Measurements from ENCODE around the gene KIAA0040. TPM values are rescaled to one million over a fixed set of nuclear protein-coding genes. Genes with fewer than 3 reads are reported as not detected.
"Not testable (repeated sequence)": the region's sequence is repeated elsewhere in the genome, so short reads cannot be mapped to it uniquely, and the experiment has no call there.

Gene KIAA0040
- total RNA-seq, 1 experiment from 2014 or later, result 5.0 TPM

DNA sequence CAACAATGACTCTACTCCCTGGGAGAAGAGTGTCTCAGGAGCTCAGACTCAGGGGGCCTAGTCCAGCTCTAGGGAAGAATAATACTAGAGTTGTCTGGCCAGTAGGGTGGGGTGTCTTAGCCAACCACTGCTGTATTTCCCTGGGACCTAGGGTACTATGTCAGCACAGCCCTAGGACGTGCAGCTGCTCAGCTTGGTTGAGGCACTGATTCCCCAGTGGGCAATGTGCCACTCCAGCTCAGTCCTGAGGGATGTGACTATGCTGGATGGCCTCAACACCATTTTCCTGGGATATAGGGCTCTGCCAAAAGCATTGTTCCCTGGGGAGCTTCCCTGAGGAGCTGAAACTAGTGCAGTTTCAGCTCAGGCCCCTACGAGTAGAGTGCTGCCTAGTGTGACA lies 77.6 kb downstream of the KIAA0040 start:
- no peak overlapping the region for H3K27ac Mint-ChIP-seq

DNA sequence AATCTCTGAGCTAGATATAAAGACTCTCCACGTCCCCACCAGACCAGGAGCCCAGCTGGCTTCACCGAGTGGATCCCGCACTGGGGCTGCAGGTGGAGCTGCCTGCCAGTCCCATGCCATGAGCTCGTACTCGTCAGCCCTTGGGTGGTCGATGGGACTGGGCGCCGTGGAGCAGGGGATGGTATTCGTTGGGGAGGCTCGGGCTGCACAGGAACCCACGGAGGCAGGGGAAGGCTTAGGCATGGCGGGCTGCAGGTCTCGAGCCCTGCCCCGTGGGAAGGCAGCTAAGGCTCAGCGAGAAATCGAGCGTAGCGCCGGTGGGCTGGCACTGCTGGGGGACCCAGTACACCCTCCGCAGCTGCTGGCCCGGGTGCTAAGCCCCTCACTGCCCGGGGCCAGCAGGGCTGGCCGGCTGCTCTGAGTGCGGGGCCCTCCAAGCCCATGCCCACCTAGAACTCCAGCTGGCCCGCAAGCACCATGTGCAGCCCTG lies 84.2 kb downstream of the KIAA0040 start:
- not testable (repeated sequence) for H3K27me3 Mint-ChIP-seq (ENCODE audit: low read depth); H3K56ac ChIP-seq (ENCODE audit: insufficient read length, low read depth, low read length); H3K23ac ChIP-seq (ENCODE audit: insufficient read length, low read depth, low read length); H3K79me2 ChIP-seq (ENCODE audit: insufficient read depth, low read length); H3K23me2 ChIP-seq (ENCODE audit: insufficient read length, low read depth, low read length, poor library complexity, severe bottlenecking); H2BK5ac ChIP-seq (ENCODE audit: insufficient read length, low read length); H3K18ac ChIP-seq (ENCODE audit: insufficient read length, low read depth, low read length); DNase-seq; H4K5ac ChIP-seq (ENCODE audit: insufficient read length, low read depth, low read length); H2BK20ac ChIP-seq (ENCODE audit: low read depth, low read length, poor library complexity, severe bottlenecking); H3K27ac ChIP-seq (ENCODE audit: insufficient read length, low read depth, low read length); H3K27me3 ChIP-seq (ENCODE audit: insufficient read depth, low read length); H3K4me3 Mint-ChIP-seq; H2AK5ac ChIP-seq (ENCODE audit: insufficient read length, low read length); H2BK15ac ChIP-seq (ENCODE audit: low read depth, low read length); H3K9ac ChIP-seq (ENCODE audit: extremely low read depth, insufficient read length, low read length); H3K27ac Mint-ChIP-seq; H2BK120ac ChIP-seq (ENCODE audit: low read depth, low read length, poor library complexity, severe bottlenecking); H4K91ac ChIP-seq (ENCODE audit: insufficient read length, low read depth, low read length); H3K14ac ChIP-seq (ENCODE audit: insufficient read depth, low read length); H3K36me3 Mint-ChIP-seq (ENCODE audit: insufficient read depth in 1 of 3, low read depth in 3 of 3); H3K4me2 ChIP-seq (ENCODE audit: insufficient read depth, insufficient read length, low read length); H2BK12ac ChIP-seq (ENCODE audit: insufficient read length, low read depth, low read length); H3K4me1 ChIP-seq (ENCODE audit: insufficient read depth, low read length); H2AFZ ChIP-seq (ENCODE audit: low read length); H4K20me1 ChIP-seq (ENCODE audit: control insufficient read depth, insufficient read depth, insufficient read length); H3T11ph ChIP-seq (ENCODE audit: low read length); H3K9me3 ChIP-seq (ENCODE audit: control insufficient read depth, low read depth, low read length); H4K8ac ChIP-seq (replicated peaks; ENCODE audit: insufficient read length, low read depth, low read length); H3K4me1 Mint-ChIP-seq; H3K4ac ChIP-seq (ENCODE audit: low read depth, low read length); H3K79me1 ChIP-seq (ENCODE audit: insufficient read depth, low read depth, low read length, poor library complexity, severe bottlenecking)
- WGBS (ENCODE audit: extremely low coverage, insufficient read length, low lambda C conversion rate), result no CpG with 5 or more reads among the region's 25 CpGs
- peaks cover 11 to 17% of the 10 kb centered on the region in 2 experiments; a peak in 4 of 5 replicates for H3K9me3 Mint-ChIP-seq

More for the DNA sequence above, 77.6 kb downstream of the KIAA0040 start:
- no peaks in the 10 kb centered on the region for H3K27me3 Mint-ChIP-seq (ENCODE audit: low read depth)
- Histone ChIP-seq H3K23me2 (ENCODE audit: insufficient read length, low read depth, low read length, poor library complexity, severe bottlenecking) (no peaks in the 10 kb centered on the region), H3K27me3 (ENCODE audit: insufficient read depth, low read length) (no peaks in the 10 kb centered on the region), H2BK120ac (ENCODE audit: low read depth, low read length, poor library complexity, severe bottlenecking) (no peak overlapping the region), H3K4ac (ENCODE audit: low read depth, low read length) (no peak overlapping the region), H2AFZ (ENCODE audit: low read length) (no peak overlapping the region), H3K4me1 (ENCODE audit: insufficient read depth, low read length) (no peaks in the 10 kb centered on the region), H3K27ac (ENCODE audit: insufficient read length, low read depth, low read length) (no peak overlapping the region), H3K4me2 (ENCODE audit: insufficient read depth, insufficient read length, low read length) (no peak overlapping the region), H3K79me1 (ENCODE audit: insufficient read depth, low read depth, low read length, poor library complexity, severe bottlenecking) (no peaks in the 10 kb centered on the region), H4K20me1 (ENCODE audit: control insufficient read depth, insufficient read depth, insufficient read length) (no peaks in the 10 kb centered on the region), H3K14ac (ENCODE audit: insufficient read depth, low read length) (no peak overlapping the region), H2BK5ac (ENCODE audit: insufficient read length, low read length) (no peak overlapping the region), H3K56ac (ENCODE audit: insufficient read length, low read depth, low read length) (no peak overlapping the region), H4K5ac (ENCODE audit: insufficient read length, low read depth, low read length) (no peak overlapping the region), H3T11ph (ENCODE audit: low read length) (no peak overlapping the region), H3K9me3 (ENCODE audit: control insufficient read depth, low read depth, low read length) (no peaks in the 10 kb centered on the region), H3K23ac (ENCODE audit: insufficient read length, low read depth, low read length) (no peak overlapping the region), H4K8ac (replicated peaks; ENCODE audit: insufficient read length, low read depth, low read length) (no peak overlapping the region), H2BK20ac (ENCODE audit: low read depth, low read length, poor library complexity, severe bottlenecking) (no peak overlapping the region), H2AK5ac (ENCODE audit: insufficient read length, low read length) (no peak overlapping the region), H3K18ac (ENCODE audit: insufficient read length, low read depth, low read length) (no peak overlapping the region), H2BK15ac (ENCODE audit: low read depth, low read length) (no peak overlapping the region), H4K91ac (ENCODE audit: insufficient read length, low read depth, low read length) (no peak overlapping the region), H2BK12ac (ENCODE audit: insufficient read length, low read depth, low read length) (no peak overlapping the region), H3K9ac (ENCODE audit: extremely low read depth, insufficient read length, low read length) (no peak overlapping the region), H3K79me2 (ENCODE audit: insufficient read depth, low read length) (no peaks in the 10 kb centered on the region)
- H3K4me1 Mint-ChIP-seq, result no peaks in the 10 kb centered on the region
- H3K36me3 Mint-ChIP-seq (ENCODE audit: insufficient read depth in 1 of 3, low read depth in 3 of 3), result peaks cover 0 to 3% (median 2%) of the 10 kb centered on the region in 3 experiments; a peak in 3 of 7 replicates
- H3K4me3 Mint-ChIP-seq, result no peak overlapping the region
- DNase-seq, result no peak
- TF ChIP-seq, protein P1, sequence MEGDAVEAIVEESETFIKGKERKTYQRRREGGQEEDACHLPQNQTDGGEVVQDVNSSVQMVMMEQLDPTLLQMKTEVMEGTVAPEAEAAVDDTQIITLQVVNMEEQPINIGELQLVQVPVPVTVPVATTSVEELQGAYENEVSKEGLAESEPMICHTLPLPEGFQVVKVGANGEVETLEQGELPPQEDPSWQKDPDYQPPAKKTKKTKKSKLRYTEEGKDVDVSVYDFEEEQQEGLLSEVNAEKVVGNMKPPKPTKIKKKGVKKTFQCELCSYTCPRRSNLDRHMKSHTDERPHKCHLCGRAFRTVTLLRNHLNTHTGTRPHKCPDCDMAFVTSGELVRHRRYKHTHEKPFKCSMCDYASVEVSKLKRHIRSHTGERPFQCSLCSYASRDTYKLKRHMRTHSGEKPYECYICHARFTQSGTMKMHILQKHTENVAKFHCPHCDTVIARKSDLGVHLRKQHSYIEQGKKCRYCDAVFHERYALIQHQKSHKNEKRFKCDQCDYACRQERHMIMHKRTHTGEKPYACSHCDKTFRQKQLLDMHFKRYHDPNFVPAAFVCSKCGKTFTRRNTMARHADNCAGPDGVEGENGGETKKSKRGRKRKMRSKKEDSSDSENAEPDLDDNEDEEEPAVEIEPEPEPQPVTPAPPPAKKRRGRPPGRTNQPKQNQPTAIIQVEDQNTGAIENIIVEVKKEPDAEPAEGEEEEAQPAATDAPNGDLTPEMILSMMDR (conservative IDR thresholded peaks at IDR 0.05), result no peak
- peaks cover 14% of the 10 kb centered on the region in 2 experiments for H3K9me3 Mint-ChIP-seq
- WGBS (ENCODE audit: extremely low coverage, insufficient read length, low lambda C conversion rate), result no CpG with 5 or more reads among the region's 2 CpGs

Measured in H9 (cell line).